Measurements from ENCODE around the gene FAM13C. TPM values are rescaled to one million over a fixed set of nuclear protein-coding genes. Genes with fewer than 3 reads are reported as not detected.

FAM13C gene
- total and polyA plus RNA-seq, 9 of the 15 experiments (the other 6 are each of a cell fraction or from before 2014, with no cell fraction given), result not detected

DNA sequence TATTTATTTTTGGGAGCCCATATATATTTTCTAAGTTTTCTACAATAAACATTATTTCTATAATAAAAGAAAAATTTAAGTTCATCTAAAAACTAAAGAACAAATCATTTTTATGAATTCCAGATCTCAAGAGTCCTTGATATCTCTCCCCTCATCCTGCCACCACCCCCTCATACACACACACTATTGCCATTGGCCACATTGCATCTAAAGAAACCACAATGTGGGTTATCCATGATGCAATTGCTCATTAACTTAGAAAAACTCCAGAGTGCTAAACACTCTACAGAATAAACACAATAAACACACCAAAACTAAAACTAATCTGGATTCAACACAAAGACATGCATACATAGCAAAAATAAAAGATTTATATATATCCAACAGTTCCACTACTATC is 37.8 kb downstream of the FAM13C start:
- Histone ChIP-seq H3K4me2 (ENCODE audit: insufficient read depth, low read length) (no peak overlapping the region), H3K27ac (ENCODE audit: extremely low read depth, low read depth, low read length) (no peak overlapping the region), H3K4me3 (no peak overlapping the region), H3K36me3 (ENCODE audit: control insufficient read depth, insufficient read depth, low read length) (no peaks in the 10 kb centered on the region), H3K27me3 (ENCODE audit: control insufficient read depth in 2 of 2, insufficient read depth in 2 of 2, low read length in 2 of 2) (no peaks in the 10 kb centered on the region), H3K9me1 (ENCODE audit: control insufficient read depth, insufficient read depth, low read length) (no peaks in the 10 kb centered on the region), H3K79me2 (ENCODE audit: control insufficient read depth, insufficient read depth, low read length) (no peaks in the 10 kb centered on the region), H3K9ac (ENCODE audit: insufficient read depth in 1 of 2, low read depth in 2 of 2, low read length in 2 of 2) (no peak overlapping the region), H3K4me1 (replicated peaks in 1 of 2; ENCODE audit: control insufficient read depth in 2 of 2, insufficient read depth in 2 of 2, low read length in 2 of 2) (no peaks in the 10 kb centered on the region), H2AFZ (ENCODE audit: low read depth, low read length) (no peak overlapping the region), H4K20me1 (replicated peaks; ENCODE audit: control insufficient read depth, insufficient read depth, low read length) (no peaks in the 10 kb centered on the region), H3K9me3 (replicated peaks; ENCODE audit: control insufficient read depth, insufficient read depth, low read depth, low read length) (no peaks in the 10 kb centered on the region)
- ATAC-seq (no peak), FAIRE-seq (no peak), DNase-seq (ENCODE audit: extremely low read depth in 1 of 4, low spot score in 3 of 4) (no peak)
- no peak for TF ChIP-seq PHF21A (IDR thresholded peaks at IDR 0.05; ENCODE audit: borderline replicate concordance, low read depth)
- no peak for TF ChIP-seq CHCHD3 (CRISPR knock-in tag; IDR thresholded peaks at IDR 0.05)
- TF ChIP-seq, protein P1, sequence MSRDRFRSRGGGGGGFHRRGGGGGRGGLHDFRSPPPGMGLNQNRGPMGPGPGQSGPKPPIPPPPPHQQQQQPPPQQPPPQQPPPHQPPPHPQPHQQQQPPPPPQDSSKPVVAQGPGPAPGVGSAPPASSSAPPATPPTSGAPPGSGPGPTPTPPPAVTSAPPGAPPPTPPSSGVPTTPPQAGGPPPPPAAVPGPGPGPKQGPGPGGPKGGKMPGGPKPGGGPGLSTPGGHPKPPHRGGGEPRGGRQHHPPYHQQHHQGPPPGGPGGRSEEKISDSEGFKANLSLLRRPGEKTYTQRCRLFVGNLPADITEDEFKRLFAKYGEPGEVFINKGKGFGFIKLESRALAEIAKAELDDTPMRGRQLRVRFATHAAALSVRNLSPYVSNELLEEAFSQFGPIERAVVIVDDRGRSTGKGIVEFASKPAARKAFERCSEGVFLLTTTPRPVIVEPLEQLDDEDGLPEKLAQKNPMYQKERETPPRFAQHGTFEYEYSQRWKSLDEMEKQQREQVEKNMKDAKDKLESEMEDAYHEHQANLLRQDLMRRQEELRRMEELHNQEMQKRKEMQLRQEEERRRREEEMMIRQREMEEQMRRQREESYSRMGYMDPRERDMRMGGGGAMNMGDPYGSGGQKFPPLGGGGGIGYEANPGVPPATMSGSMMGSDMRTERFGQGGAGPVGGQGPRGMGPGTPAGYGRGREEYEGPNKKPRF (IDR thresholded peaks at IDR 0.05; ENCODE audit: low read depth, low read length), result no peak
- no peak for TF ChIP-seq TAF9B (IDR thresholded peaks at IDR 0.05; ENCODE audit: partially characterized antibody)
- no peak for TF ChIP-seq ZNF780A (CRISPR knock-in tag; IDR thresholded peaks at IDR 0.05)
- TF ChIP-seq, protein P2, sequence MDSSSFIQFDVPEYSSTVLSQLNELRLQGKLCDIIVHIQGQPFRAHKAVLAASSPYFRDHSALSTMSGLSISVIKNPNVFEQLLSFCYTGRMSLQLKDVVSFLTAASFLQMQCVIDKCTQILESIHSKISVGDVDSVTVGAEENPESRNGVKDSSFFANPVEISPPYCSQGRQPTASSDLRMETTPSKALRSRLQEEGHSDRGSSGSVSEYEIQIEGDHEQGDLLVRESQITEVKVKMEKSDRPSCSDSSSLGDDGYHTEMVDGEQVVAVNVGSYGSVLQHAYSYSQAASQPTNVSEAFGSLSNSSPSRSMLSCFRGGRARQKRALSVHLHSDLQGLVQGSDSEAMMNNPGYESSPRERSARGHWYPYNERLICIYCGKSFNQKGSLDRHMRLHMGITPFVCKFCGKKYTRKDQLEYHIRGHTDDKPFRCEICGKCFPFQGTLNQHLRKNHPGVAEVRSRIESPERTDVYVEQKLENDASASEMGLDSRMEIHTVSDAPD (CRISPR knock-in tag; IDR thresholded peaks at IDR 0.05), result no peak
- no peak for TF ChIP-seq POLR2AphosphoS2 (IDR thresholded peaks at IDR 0.05; ENCODE audit: low read length)
- TF ChIP-seq, protein P3, sequence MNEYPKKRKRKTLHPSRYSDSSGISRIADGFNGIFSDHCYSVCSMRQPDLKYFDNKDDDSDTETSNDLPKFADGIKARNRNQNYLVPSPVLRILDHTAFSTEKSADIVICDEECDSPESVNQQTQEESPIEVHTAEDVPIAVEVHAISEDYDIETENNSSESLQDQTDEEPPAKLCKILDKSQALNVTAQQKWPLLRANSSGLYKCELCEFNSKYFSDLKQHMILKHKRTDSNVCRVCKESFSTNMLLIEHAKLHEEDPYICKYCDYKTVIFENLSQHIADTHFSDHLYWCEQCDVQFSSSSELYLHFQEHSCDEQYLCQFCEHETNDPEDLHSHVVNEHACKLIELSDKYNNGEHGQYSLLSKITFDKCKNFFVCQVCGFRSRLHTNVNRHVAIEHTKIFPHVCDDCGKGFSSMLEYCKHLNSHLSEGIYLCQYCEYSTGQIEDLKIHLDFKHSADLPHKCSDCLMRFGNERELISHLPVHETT (CRISPR knock-in tag; conservative IDR thresholded peaks at IDR 0.05 in 1 of 2, IDR thresholded peaks at IDR 0.05 in 1 of 2), result no peak
- no peak for TF ChIP-seq ZNF77 (CRISPR knock-in tag; IDR thresholded peaks at IDR 0.05)
- no peak for TF ChIP-seq SOX6 (IDR thresholded peaks at IDR 0.05)
- no peak for TF ChIP-seq ZNF766 (CRISPR knock-in tag; conservative IDR thresholded peaks at IDR 0.05)
- TF ChIP-seq, protein P4, sequence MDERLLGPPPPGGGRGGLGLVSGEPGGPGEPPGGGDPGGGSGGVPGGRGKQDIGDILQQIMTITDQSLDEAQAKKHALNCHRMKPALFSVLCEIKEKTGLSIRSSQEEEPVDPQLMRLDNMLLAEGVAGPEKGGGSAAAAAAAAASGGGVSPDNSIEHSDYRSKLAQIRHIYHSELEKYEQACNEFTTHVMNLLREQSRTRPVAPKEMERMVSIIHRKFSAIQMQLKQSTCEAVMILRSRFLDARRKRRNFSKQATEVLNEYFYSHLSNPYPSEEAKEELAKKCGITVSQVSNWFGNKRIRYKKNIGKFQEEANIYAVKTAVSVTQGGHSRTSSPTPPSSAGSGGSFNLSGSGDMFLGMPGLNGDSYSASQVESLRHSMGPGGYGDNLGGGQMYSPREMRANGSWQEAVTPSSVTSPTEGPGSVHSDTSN (CRISPR knock-in tag; IDR thresholded peaks at IDR 0.05; ENCODE audit: low read depth), result no peak
- TF ChIP-seq, protein P4 (tag; conservative IDR thresholded peaks at IDR 0.05; ENCODE audit: low read depth), result no peak
- TF ChIP-seq, protein P5, sequence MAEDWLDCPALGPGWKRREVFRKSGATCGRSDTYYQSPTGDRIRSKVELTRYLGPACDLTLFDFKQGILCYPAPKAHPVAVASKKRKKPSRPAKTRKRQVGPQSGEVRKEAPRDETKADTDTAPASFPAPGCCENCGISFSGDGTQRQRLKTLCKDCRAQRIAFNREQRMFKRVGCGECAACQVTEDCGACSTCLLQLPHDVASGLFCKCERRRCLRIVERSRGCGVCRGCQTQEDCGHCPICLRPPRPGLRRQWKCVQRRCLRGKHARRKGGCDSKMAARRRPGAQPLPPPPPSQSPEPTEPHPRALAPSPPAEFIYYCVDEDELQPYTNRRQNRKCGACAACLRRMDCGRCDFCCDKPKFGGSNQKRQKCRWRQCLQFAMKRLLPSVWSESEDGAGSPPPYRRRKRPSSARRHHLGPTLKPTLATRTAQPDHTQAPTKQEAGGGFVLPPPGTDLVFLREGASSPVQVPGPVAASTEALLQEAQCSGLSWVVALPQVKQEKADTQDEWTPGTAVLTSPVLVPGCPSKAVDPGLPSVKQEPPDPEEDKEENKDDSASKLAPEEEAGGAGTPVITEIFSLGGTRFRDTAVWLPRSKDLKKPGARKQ (CRISPR knock-in tag; IDR thresholded peaks at IDR 0.05), result no peak
- no peak for TF ChIP-seq MCM7 (IDR thresholded peaks at IDR 0.05)
- in situ Hi-C loops (cut with MboI), result no loop called here
- ChIA-PET CTCF (ENCODE audit: low intra/inter-chr PET ratio) (no interaction called here), POLR2A (no interaction called here)
- intact Hi-C loops (cut with micrococcal nuclease), result no loop called here
- BruUV-seq (replicated peaks), result no TSS peak
